HepG2 (cell line): Measurements from ENCODE around the gene SERPINB6. TPM values are rescaled to one million over a fixed set of nuclear protein-coding genes. Genes with fewer than 3 reads are reported as not detected.

Experiments used
- CBX1 ChIP-seq: IDR thresholded peaks from one replicate; pipeline ENCODE4 v1.6.1; 2016; ENCODE audit warnings: antibody characterized with exemption, low read depth
- FOXA1 ChIP-seq, 2 experiments: fragments of 450-650 bp in 1 of 2; sonication (generic) in 1 of 2; formaldehyde crosslinking in 1 of 2; IDR thresholded peaks; 2 replicates each; pipeline versions ENCODE4 v1.4.0 to v1.6.1; 2016 to 2020; ENCODE audit warnings: missing genetic modification reagents in 1 of 2
- HOMEZ ChIP-seq: IDR thresholded peaks from 2 replicates; pipeline ENCODE4 v1.6.1; 2016; ENCODE audit warnings: low read depth
- KDM4B ChIP-seq: sonication (generic); formaldehyde crosslinking; IDR thresholded peaks from 2 replicates; pipeline ENCODE4 v1.4.0; 2020; ENCODE audit warnings: missing genetic modification reagents
- MBD4 ChIP-seq: IDR thresholded peaks from 2 replicates; pipeline ENCODE4 v1.6.1; 2012; ENCODE audit warnings: low read length, inconsistent platforms, borderline replicate concordance
- NR0B2 ChIP-seq: sonication (generic); formaldehyde crosslinking; IDR thresholded peaks from 2 replicates; pipeline ENCODE4 v1.4.0; 2020; ENCODE audit warnings: mild to moderate bottlenecking, missing genetic modification reagents
- ZFP37 ChIP-seq: sonication (generic); formaldehyde crosslinking; IDR thresholded peaks from 2 replicates; pipeline ENCODE4 v1.4.0; 2020; ENCODE audit warnings: missing genetic modification reagents, borderline replicate concordance
- ZIK1 ChIP-seq: sonication (generic); formaldehyde crosslinking; IDR thresholded peaks from 2 replicates; pipeline ENCODE4 v1.5.0; 2020; ENCODE audit warnings: mild to moderate bottlenecking, low read depth, missing genetic modification reagents, borderline replicate concordance
- ZKSCAN1 ChIP-seq: fragments of 150-350 bp; IDR thresholded peaks from 2 replicates; pipeline ENCODE4 v1.6.1; 2014; ENCODE audit warnings: low read length
- ZNF235 ChIP-seq: sonication (generic); formaldehyde crosslinking; IDR thresholded peaks from 2 replicates; pipeline ENCODE4 v1.8.1; 2023; ENCODE audit warnings: mild to moderate bottlenecking, missing genetic modification reagents, borderline replicate concordance
- ZNF503 ChIP-seq: sonication (generic); formaldehyde crosslinking; IDR thresholded peaks from 2 replicates; pipeline ENCODE4 v1.4.0; 2020; ENCODE audit warnings: missing genetic modification reagents
- polyA plus RNA-seq, 8 experiments: library from polyadenylated mRNA; depleted of rRNA in 3 of 8; stranded (reverse) in 7 of 8; unstranded in 1 of 8; fragments of >200 nt; fragmentation: Illumina TruSeq in 4 of 8; extraction: Trizol in 4 of 8; gene quantifications; 2 replicates each; pipeline versions ENCODE4 v1.2.1 to v1.2.3, GENCODE V29; 2011 to 2016; ENCODE audit warnings: low read depth in 4 of 8, missing spikeins in 1 of 8, mixed read lengths in 1 of 8; ENCODE audit not compliant: insufficient read depth in 1 of 8
- total RNA-seq, 5 experiments: library from RNA; depleted of rRNA; stranded (reverse); fragments of >200 nt; fragmentation: Illumina TruSeq; extraction: Trizol; gene quantifications; 2 replicates each; pipeline ENCODE4 v1.2.3, GENCODE V29; 2016; ENCODE audit warnings: low read depth in 1 of 5
- TF ChIP-seq, protein P1 (sequence below): sonication (generic); formaldehyde crosslinking; IDR thresholded peaks from 2 replicates; pipeline ENCODE4 v1.4.0; 2020; ENCODE audit warnings: missing genetic modification reagents
- TF ChIP-seq, protein P2 (sequence below): fragments of 450-650 bp; IDR thresholded peaks from 2 replicates; pipeline ENCODE4 v1.6.1; 2017

Gene SERPINB6
- total and polyA plus RNA-seq, 2 of the 13 experiments (the other 11 are each of a cell fraction or from before 2014, with no cell fraction given): 38.2 to 61.3 TPM

- TF ChIP-seq ZIK1 (CRISPR knock-in tag): peak; percentile 64; the same call in 1 of the 2 replicates
- TF ChIP-seq, protein P1, sequence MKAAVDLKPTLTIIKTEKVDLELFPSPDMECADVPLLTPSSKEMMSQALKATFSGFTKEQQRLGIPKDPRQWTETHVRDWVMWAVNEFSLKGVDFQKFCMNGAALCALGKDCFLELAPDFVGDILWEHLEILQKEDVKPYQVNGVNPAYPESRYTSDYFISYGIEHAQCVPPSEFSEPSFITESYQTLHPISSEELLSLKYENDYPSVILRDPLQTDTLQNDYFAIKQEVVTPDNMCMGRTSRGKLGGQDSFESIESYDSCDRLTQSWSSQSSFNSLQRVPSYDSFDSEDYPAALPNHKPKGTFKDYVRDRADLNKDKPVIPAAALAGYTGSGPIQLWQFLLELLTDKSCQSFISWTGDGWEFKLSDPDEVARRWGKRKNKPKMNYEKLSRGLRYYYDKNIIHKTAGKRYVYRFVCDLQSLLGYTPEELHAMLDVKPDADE (CRISPR knock-in tag): no peak
- TF ChIP-seq ZFP37 (CRISPR knock-in tag): peak; percentile 67; the same call in 1 of the 2 replicates
- TF ChIP-seq ZNF235 (CRISPR knock-in tag): peak; percentile 72; the same call in 1 of the 2 replicates
- peak; percentile 31 for TF ChIP-seq CBX1
- TF ChIP-seq ZNF503 (CRISPR knock-in tag): peak; percentile 54; the same call in 1 of the 2 replicates
- TF ChIP-seq KDM4B: no peak
- no peak for TF ChIP-seq MBD4
- TF ChIP-seq, protein P2, sequence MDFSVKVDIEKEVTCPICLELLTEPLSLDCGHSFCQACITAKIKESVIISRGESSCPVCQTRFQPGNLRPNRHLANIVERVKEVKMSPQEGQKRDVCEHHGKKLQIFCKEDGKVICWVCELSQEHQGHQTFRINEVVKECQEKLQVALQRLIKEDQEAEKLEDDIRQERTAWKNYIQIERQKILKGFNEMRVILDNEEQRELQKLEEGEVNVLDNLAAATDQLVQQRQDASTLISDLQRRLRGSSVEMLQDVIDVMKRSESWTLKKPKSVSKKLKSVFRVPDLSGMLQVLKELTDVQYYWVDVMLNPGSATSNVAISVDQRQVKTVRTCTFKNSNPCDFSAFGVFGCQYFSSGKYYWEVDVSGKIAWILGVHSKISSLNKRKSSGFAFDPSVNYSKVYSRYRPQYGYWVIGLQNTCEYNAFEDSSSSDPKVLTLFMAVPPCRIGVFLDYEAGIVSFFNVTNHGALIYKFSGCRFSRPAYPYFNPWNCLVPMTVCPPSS: no peak
- TF ChIP-seq HOMEZ (CRISPR knock-in tag): peak; percentile 66; the same call in 1 of the 2 replicates
- TF ChIP-seq ZKSCAN1: no peak
- no peak for TF ChIP-seq FOXA1 (IDR thresholded peaks at IDR 0.05)
- TF ChIP-seq FOXA1 (CRISPR knock-in tag; IDR thresholded peaks at IDR 0.05): no peak; the same call in none of the 2 replicates
- TF ChIP-seq NR0B2 (CRISPR knock-in tag): peak; percentile 74; the same call in 1 of the 2 replicates
Observed at GRCh38 chr6:2952557-2953095, 18.7 kb downstream of the SERPINB6 start (continued).
